ENCODE results near the gene CCDC134.

The CCDC134 gene

DNA sequence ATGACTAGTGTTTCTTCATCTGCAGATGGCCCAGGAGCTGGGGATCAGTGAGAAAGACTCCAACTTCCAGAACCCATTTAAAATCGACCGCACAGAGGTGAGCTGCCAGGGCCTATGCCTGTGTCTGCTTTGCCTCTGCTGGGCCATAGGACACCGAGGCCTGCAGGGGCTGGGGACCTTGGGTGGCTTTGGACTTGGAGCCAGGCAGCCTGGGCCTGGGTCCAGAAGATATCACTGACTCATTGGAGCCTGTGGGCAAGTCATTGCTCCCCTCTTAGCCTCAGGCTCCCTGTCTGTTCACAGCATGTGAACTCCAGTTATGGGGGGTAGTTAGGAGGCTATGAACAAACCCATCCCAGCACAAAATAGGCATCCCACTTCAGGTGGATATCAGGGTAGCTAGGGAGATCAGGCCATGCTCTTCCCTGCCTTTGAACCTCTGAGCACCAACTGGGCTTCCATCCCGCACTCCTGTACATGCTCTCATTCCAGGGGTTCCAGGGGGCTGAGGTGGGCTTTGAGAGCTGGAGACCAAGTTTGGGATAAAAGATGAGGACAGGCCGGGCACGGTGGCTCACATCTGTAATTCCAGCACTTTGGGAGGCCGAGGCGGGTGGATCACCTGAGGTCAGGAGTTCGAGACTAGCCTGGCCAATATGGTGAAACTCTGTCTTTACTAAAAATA is 13.4 kb downstream of the CCDC134 start:
- Histone ChIP-seq H3K36me3 (peaks cover 58% of the 10 kb centered on the region), H3K27me3 (no peaks in the 10 kb centered on the region), H3K27ac (no peak overlapping the region), H3K9me3 (no peaks in the 10 kb centered on the region), H3K4me3 (ENCODE audit: low read depth in 1 of 2, low read length in 1 of 2) (no peak overlapping the region), H3K4me1 (ENCODE audit: control insufficient read depth in 1 of 2, insufficient read depth in 1 of 2, low read depth in 1 of 2, low read length in 1 of 2) (no peaks in the 10 kb centered on the region)
- TF ChIP-seq, protein P1, sequence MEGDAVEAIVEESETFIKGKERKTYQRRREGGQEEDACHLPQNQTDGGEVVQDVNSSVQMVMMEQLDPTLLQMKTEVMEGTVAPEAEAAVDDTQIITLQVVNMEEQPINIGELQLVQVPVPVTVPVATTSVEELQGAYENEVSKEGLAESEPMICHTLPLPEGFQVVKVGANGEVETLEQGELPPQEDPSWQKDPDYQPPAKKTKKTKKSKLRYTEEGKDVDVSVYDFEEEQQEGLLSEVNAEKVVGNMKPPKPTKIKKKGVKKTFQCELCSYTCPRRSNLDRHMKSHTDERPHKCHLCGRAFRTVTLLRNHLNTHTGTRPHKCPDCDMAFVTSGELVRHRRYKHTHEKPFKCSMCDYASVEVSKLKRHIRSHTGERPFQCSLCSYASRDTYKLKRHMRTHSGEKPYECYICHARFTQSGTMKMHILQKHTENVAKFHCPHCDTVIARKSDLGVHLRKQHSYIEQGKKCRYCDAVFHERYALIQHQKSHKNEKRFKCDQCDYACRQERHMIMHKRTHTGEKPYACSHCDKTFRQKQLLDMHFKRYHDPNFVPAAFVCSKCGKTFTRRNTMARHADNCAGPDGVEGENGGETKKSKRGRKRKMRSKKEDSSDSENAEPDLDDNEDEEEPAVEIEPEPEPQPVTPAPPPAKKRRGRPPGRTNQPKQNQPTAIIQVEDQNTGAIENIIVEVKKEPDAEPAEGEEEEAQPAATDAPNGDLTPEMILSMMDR (IDR thresholded peaks at IDR 0.05): no peak

- no peak overlapping the region for H3K27ac ChIP-seq
- no peaks in the 10 kb centered on the region for H3K27me3 ChIP-seq
- H3K4me3 ChIP-seq (ENCODE audit: low read depth in 1 of 2, low read length in 1 of 2): no peak overlapping the region
- TF ChIP-seq, protein P1 (IDR thresholded peaks at IDR 0.05): no peak
- H3K9me3 ChIP-seq: no peaks in the 10 kb centered on the region
- no peaks in the 10 kb centered on the region for H3K4me1 ChIP-seq (ENCODE audit: control insufficient read depth in 1 of 2, insufficient read depth in 1 of 2, low read depth in 1 of 2, low read length in 1 of 2)
- peaks cover 60% of the 10 kb centered on the region for H3K36me3 ChIP-seq
These were observed 15.2 kb downstream of the CCDC134 start for GRCh38 chr22:41815716-41816115.

GRCh38 chr22:41816241-41816640 is 15.8 kb downstream of the CCDC134 start:
- no peak overlapping the region for H3K27ac ChIP-seq
- no peaks in the 10 kb centered on the region for H3K9me3 ChIP-seq
- TF ChIP-seq, protein P1 (IDR thresholded peaks at IDR 0.05): no peak
- H3K27me3 ChIP-seq: no peaks in the 10 kb centered on the region
- no peak overlapping the region for H3K4me3 ChIP-seq (ENCODE audit: low read depth in 1 of 2, low read length in 1 of 2)
- H3K4me1 ChIP-seq (ENCODE audit: control insufficient read depth in 1 of 2, insufficient read depth in 1 of 2, low read depth in 1 of 2, low read length in 1 of 2): no peaks in the 10 kb centered on the region
- peaks cover 55% of the 10 kb centered on the region for H3K36me3 ChIP-seq

DNA sequence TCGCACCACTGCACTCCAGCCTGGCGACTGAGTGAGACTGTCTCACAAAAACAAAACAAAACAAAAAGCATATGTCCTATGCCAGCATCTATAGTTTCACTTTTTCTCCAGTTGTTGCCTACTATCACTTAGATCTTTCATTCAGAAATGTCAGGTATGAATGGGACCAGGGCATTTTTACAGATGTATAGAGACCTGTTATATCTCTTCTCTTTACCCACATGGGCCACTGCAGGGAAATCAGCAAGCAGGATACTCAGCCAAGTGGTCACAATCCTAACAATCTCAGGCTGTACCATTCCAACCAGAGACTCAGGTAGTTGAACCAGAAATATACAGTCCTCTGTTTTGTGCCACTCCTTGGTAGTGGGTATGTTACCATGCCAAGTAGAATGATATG is 16.4 kb downstream of the CCDC134 start:
- Histone ChIP-seq H3K4me1 (ENCODE audit: control insufficient read depth in 1 of 2, insufficient read depth in 1 of 2, low read depth in 1 of 2, low read length in 1 of 2) (no peaks in the 10 kb centered on the region), H3K27me3 (no peaks in the 10 kb centered on the region), H3K36me3 (peaks cover 50% of the 10 kb centered on the region), H3K4me3 (ENCODE audit: low read depth in 1 of 2, low read length in 1 of 2) (no peak overlapping the region), H3K27ac (no peak overlapping the region), H3K9me3 (no peaks in the 10 kb centered on the region)
- TF ChIP-seq, protein P1 (IDR thresholded peaks at IDR 0.05): no peak

GRCh38 chr22:41818011-41818410 is 17.5 kb downstream of the CCDC134 start:
- Histone ChIP-seq H3K27me3 (no peaks in the 10 kb centered on the region), H3K36me3 (peaks cover 44% of the 10 kb centered on the region), H3K4me1 (ENCODE audit: control insufficient read depth in 1 of 2, insufficient read depth in 1 of 2, low read depth in 1 of 2, low read length in 1 of 2) (no peaks in the 10 kb centered on the region), H3K9me3 (no peaks in the 10 kb centered on the region), H3K27ac (no peak overlapping the region), H3K4me3 (ENCODE audit: low read depth in 1 of 2, low read length in 1 of 2) (no peak overlapping the region)
- TF ChIP-seq, protein P1 (IDR thresholded peaks at IDR 0.05): no peak

Measured in neutrophil (primary cell).